H1 (cell line): ENCODE results near the gene WWC2. TPM values are rescaled to one million over a fixed set of nuclear protein-coding genes. Genes with fewer than 3 reads are reported as not detected.

Experiments used
- CTCF ChIA-PET: fragments of 300-600 bp; sonication (Branson Sonifier 250); formaldehyde crosslinking; loops from one replicate; lab custom pipeline; 2021; ENCODE audit not compliant: partially characterized antibody; lab: Charles Lee
- POLR2A ChIA-PET: fragments of 300-600 bp; sonication (Branson Sonifier 250); formaldehyde crosslinking; loops from one replicate; lab custom pipeline; 2021; ENCODE audit warnings: inconsistent platforms; ENCODE audit not compliant: partially characterized antibody; lab: Charles Lee
- DNase-seq, 2 experiments: peaks; one replicate each; pipeline versions ENCODE4 v3.0.0 to v3.0.0-alpha.2; 2010 to 2022; ENCODE audit warnings: low spot score in 2 of 2, low read depth in 1 of 2, mixed read lengths in 1 of 2
- FAIRE-seq: peaks from 2 replicates; lab custom pipeline; 2011; peaks lifted over from hg19 to GRCh38; lab: Jason Lieb, UNC
- H2AFZ ChIP-seq: 2 replicates; pipeline ENCODE4 v1.8.1; 2012; ENCODE audit warnings: low read length, inconsistent platforms
- H2AK5ac ChIP-seq: 2 replicates; pipeline ENCODE4 v1.6.1; 2013; ENCODE audit warnings: low read depth, low read length
- H2BK120ac ChIP-seq: replicated peaks from 2 replicates; pipeline ENCODE3; 2013; ENCODE audit warnings: low read depth, low read length, inconsistent platforms
- H2BK12ac ChIP-seq: 2 replicates; pipeline ENCODE4 v1.6.1; 2013; ENCODE audit warnings: low read depth, low read length
- H2BK15ac ChIP-seq: 2 replicates; pipeline ENCODE4 v1.6.1; 2013; ENCODE audit warnings: low read length
- H2BK20ac ChIP-seq: 2 replicates; pipeline ENCODE4 v1.6.1; 2013; ENCODE audit warnings: low read length
- H2BK5ac ChIP-seq: 2 replicates; pipeline ENCODE4 v1.6.1; 2013; ENCODE audit warnings: low read depth, low read length
- H3K14ac ChIP-seq: 2 replicates; pipeline ENCODE4 v1.6.1; 2013; ENCODE audit warnings: inconsistent platforms; ENCODE audit not compliant: insufficient read length
- H3K18ac ChIP-seq: 2 replicates; pipeline ENCODE4 v1.6.1; 2013; ENCODE audit warnings: low read length; ENCODE audit errors: extremely low read depth
- H3K23ac ChIP-seq: 2 replicates; pipeline ENCODE4 v1.6.1; 2013; ENCODE audit warnings: inconsistent platforms; ENCODE audit not compliant: insufficient read length
- H3K23me2 ChIP-seq: 2 replicates; pipeline ENCODE4 v1.6.1; 2013; ENCODE audit warnings: low read depth, low read length
- H3K27ac ChIP-seq: 2 replicates; pipeline ENCODE4 v1.6.1; 2011; ENCODE audit warnings: low read depth, low read length, inconsistent platforms
- H3K27me3 ChIP-seq, 4 experiments: replicated peaks in 1 of 4; 1 replicate in 1 of 4; 2 replicates in 3 of 4; pipeline versions ENCODE4 v1.6.1 to v1.8.1; 2011 to 2013; ENCODE audit warnings: low read length in 3 of 4, mild to moderate bottlenecking in 3 of 4, inconsistent platforms in 2 of 4, mixed read lengths in 2 of 4, moderate library complexity in 1 of 4; ENCODE audit not compliant: control insufficient read depth in 3 of 4, insufficient read depth in 3 of 4; ENCODE audit errors: extremely low read depth in 1 of 4
- H3K36me3 ChIP-seq, 4 experiments: 2 replicates each; pipeline versions ENCODE4 v1.6.1 to v1.8.1; 2011 to 2013; ENCODE audit warnings: mild to moderate bottlenecking in 4 of 4, low read length in 3 of 4, moderate library complexity in 2 of 4, control low read depth in 1 of 4, inconsistent platforms in 1 of 4; ENCODE audit not compliant: insufficient read depth in 4 of 4, control insufficient read depth in 2 of 4
- H3K4ac ChIP-seq: replicated peaks from 2 replicates; pipeline ENCODE3; 2013; ENCODE audit warnings: low read length, low read depth, mixed read lengths, inconsistent platforms; ENCODE audit not compliant: insufficient read length
- H3K4me1 ChIP-seq, 4 experiments: replicated peaks in 1 of 4; 1 replicate in 1 of 4; 2 replicates in 3 of 4; pipeline versions ENCODE4 v1.6.1 to v1.8.1; 2011 to 2013; ENCODE audit warnings: low read length in 3 of 4, inconsistent platforms in 2 of 4, mixed read lengths in 1 of 4; ENCODE audit not compliant: insufficient read depth in 4 of 4, control insufficient read depth in 3 of 4
- H3K4me2 ChIP-seq, 2 experiments: 2 replicates each; pipeline versions ENCODE4 v1.6.1 to v1.8.1; 2011 to 2013; ENCODE audit warnings: low read depth in 2 of 2, low read length in 2 of 2, control low read depth in 1 of 2, inconsistent platforms in 1 of 2, mild to moderate bottlenecking in 1 of 2; ENCODE audit not compliant: insufficient read depth in 1 of 2
- H3K4me3 ChIP-seq, 4 experiments: fragments of 200-600, 300-600 bp in 1 of 4; sonication (generic), shearing (Covaris generic), sonication (Bioruptor Twin) in 1 of 4; 2 replicates each; pipeline versions ENCODE4 v1.5.1 to v1.8.1; 2011 to 2016; ENCODE audit warnings: low read length in 4 of 4, low read depth in 3 of 4, control low read depth in 2 of 4, inconsistent platforms in 2 of 4, mild to moderate bottlenecking in 2 of 4, mixed read lengths in 1 of 4, moderate library complexity in 1 of 4; ENCODE audit not compliant: insufficient read depth in 2 of 4; ENCODE audit errors: extremely low read depth in 1 of 4
- H3K56ac ChIP-seq: replicated peaks from 2 replicates; pipeline ENCODE3; 2013; ENCODE audit warnings: low read depth, mild to moderate bottlenecking, mixed read lengths, low read length, inconsistent platforms; ENCODE audit not compliant: insufficient read length
- H3K79me1 ChIP-seq: 2 replicates; pipeline ENCODE4 v1.6.1; 2013; ENCODE audit warnings: low read depth, low read length, control low read depth
- H3K79me2 ChIP-seq, 2 experiments: 2 replicates each; pipeline versions ENCODE4 v1.6.1 to v1.8.1; 2012 to 2013; ENCODE audit warnings: low read length in 2 of 2, mild to moderate bottlenecking in 2 of 2, inconsistent platforms in 1 of 2; ENCODE audit not compliant: insufficient read depth in 2 of 2, control insufficient read depth in 1 of 2
- H3K9ac ChIP-seq, 4 experiments: replicated peaks in 1 of 4; 1 replicate in 1 of 4; 2 replicates in 3 of 4; pipeline versions ENCODE4 v1.6.1 to v1.8.1; 2011 to 2013; ENCODE audit warnings: low read depth in 3 of 4, low read length in 3 of 4, control low read depth in 2 of 4, mild to moderate bottlenecking in 2 of 4, moderate library complexity in 2 of 4, inconsistent platforms in 1 of 4; ENCODE audit errors: extremely low read depth in 1 of 4
- H3K9me3 ChIP-seq, 2 experiments: 2 replicates each; pipeline versions ENCODE4 v1.6.1 to v1.8.1; 2012 to 2013; ENCODE audit warnings: mild to moderate bottlenecking in 2 of 2, moderate library complexity in 2 of 2, control low read depth in 1 of 2, inconsistent platforms in 1 of 2, low read depth in 1 of 2, low read length in 1 of 2, mixed read lengths in 1 of 2; ENCODE audit not compliant: insufficient read depth in 2 of 2
- H4K20me1 ChIP-seq, 2 experiments: replicated peaks in 1 of 2; 2 replicates each; pipeline versions ENCODE3 to v1.8.1; 2011 to 2013; ENCODE audit warnings: inconsistent platforms in 2 of 2, low read length in 2 of 2, mild to moderate bottlenecking in 1 of 2; ENCODE audit not compliant: insufficient read depth in 2 of 2, control insufficient read depth in 1 of 2
- H4K5ac ChIP-seq: 2 replicates; pipeline ENCODE4 v1.6.1; 2013; ENCODE audit warnings: low read length, low read depth, mixed read lengths, inconsistent platforms; ENCODE audit not compliant: insufficient read length
- H4K8ac ChIP-seq: 2 replicates; pipeline ENCODE4 v1.8.0; 2013; ENCODE audit warnings: mild to moderate bottlenecking, moderate library complexity, low read length, inconsistent platforms; ENCODE audit not compliant: insufficient read depth; ENCODE audit errors: extremely low read depth
- H4K91ac ChIP-seq: replicated peaks from 2 replicates; pipeline ENCODE3; 2013; ENCODE audit warnings: low read length, mixed read lengths, inconsistent platforms; ENCODE audit not compliant: insufficient read length
- BCL11A ChIP-seq, 2 experiments: IDR thresholded peaks; one replicate each; pipeline ENCODE4 v1.6.1; 2011; ENCODE audit warnings: low read depth in 2 of 2, low read length in 2 of 2, mild to moderate bottlenecking in 2 of 2
- CHD1 ChIP-seq: IDR thresholded peaks from 2 replicates; pipeline ENCODE4 v1.6.1; 2012; ENCODE audit warnings: low read depth, low read length, improper control_type of control experiment
- EGR1 ChIP-seq: IDR thresholded peaks from 2 replicates; pipeline ENCODE4 v1.6.1; 2011; ENCODE audit warnings: low read depth, low read length, borderline replicate concordance
- MAFK ChIP-seq: IDR thresholded peaks from 2 replicates; pipeline ENCODE4 v1.6.1; 2012; ENCODE audit warnings: low read depth, mild to moderate bottlenecking, improper control_type of control experiment, low read length
- RFX5 ChIP-seq: IDR thresholded peaks from 2 replicates; pipeline ENCODE4 v1.6.1; 2011; ENCODE audit warnings: low read depth, low read length, improper control_type of control experiment, borderline replicate concordance
- SIN3A ChIP-seq, 2 experiments: IDR thresholded peaks in 1 of 2; conservative IDR thresholded peaks in 1 of 2; 2 replicates each; pipeline ENCODE4 v1.6.1; 2011 to 2012; ENCODE audit warnings: low read length in 2 of 2, improper control_type of control experiment in 1 of 2, low read depth in 1 of 2, mild to moderate bottlenecking in 1 of 2
- TCF12 ChIP-seq: IDR thresholded peaks from 2 replicates; pipeline ENCODE4 v1.6.1; 2011; ENCODE audit warnings: low read depth, mild to moderate bottlenecking, low read length
- WGBS, 2 experiments: shearing (Covaris generic) in 1 of 2; methylation state at CpG; one replicate each; pipeline versions ENCODE4 v1.1.6 to v1.1.7; 2013 to 2015; ENCODE audit warnings: low lambda C conversion rate in 2 of 2, mixed read lengths in 2 of 2, inconsistent platforms in 1 of 2, low coverage in 1 of 2, missing lambda C conversion rate in 1 of 2; ENCODE audit not compliant: insufficient replicate concordance in 2 of 2, insufficient coverage in 1 of 2, insufficient read length in 1 of 2; ENCODE audit errors: extremely low coverage in 1 of 2, missing lambda C conversion rate in 1 of 2; 5-methylcytosine and 5-hydroxymethylcytosine counted together
- polyA plus RNA-seq, 7 experiments: library from polyadenylated mRNA; depleted of rRNA in 3 of 7; stranded (reverse) in 5 of 7; unstranded in 2 of 7; fragments of >200 nt in 5 of 7; fragments of 200-250 nt in 2 of 7; gene quantifications; 1 replicate in 5 of 7; 2 replicates in 1 of 7; 4 replicates in 1 of 7; pipeline versions ENCODE4 v1.2.1 to v1.2.3, GENCODE V29; 2011 to 2013; ENCODE audit warnings: missing spikeins in 2 of 7, mixed read lengths in 2 of 7
- total RNA-seq: library from RNA; stranded (reverse); fragmentation: NEBNext Ultra II Directional; extraction: Animal tissue kit (Norgen Biotek cat#: 25700); gene quantifications from 2 replicates; pipeline ENCODE4 v1.2.1, GENCODE V29; 2021

The WWC2 gene
- total and polyA plus RNA-seq, 2 of the 8 experiments (the other 6 are each of a cell fraction or from before 2014, with no cell fraction given): 17.6 to 135 TPM

- Histone ChIP-seq H3K4me1 (peaks cover 0 to 4% (median under 1%) of the 10 kb centered on the region in 4 experiments; a peak in 2 of 7 replicates), H2BK20ac (no peak overlapping the region), H4K20me1 (peaks cover 11 to 17% of the 10 kb centered on the region in 2 experiments), H2AK5ac (no peak overlapping the region), H3K4me3 (no peak overlapping the region), H3K4ac (no peak overlapping the region), H3K9ac (no peak overlapping the region), H3K23me2 (no peaks in the 10 kb centered on the region), H3K23ac (no peak overlapping the region), H3K27me3 (no peaks in the 10 kb centered on the region), H2BK12ac (no peak overlapping the region), H3K18ac (no peak overlapping the region), H3K79me2 (peaks cover 12 to 97% of the 10 kb centered on the region in 2 experiments), H4K5ac (no peak overlapping the region), H2BK5ac (no peak overlapping the region), H4K8ac (no peak overlapping the region), H2BK120ac (no peak overlapping the region), H2BK15ac (no peak overlapping the region), H3K9me3 (no peaks in the 10 kb centered on the region), H3K36me3 (no peaks in the 10 kb centered on the region), H2AFZ (no peak overlapping the region), H3K27ac (no peak overlapping the region), H3K14ac (no peak overlapping the region), H3K79me1 (no peaks in the 10 kb centered on the region), H4K91ac (no peak overlapping the region), H3K56ac (no peak overlapping the region), H3K4me2 (no peak overlapping the region)
- DNase-seq (no peak), FAIRE-seq (no peak)
- 75% methylated on average over 1 of the region's 2 CpGs; no CpG with 5 or more reads in 1 of the 2 experiments for WGBS, 2 experiments
- CTCF ChIA-PET: no interaction called here
- POLR2A ChIA-PET: interaction anchor here (0.8 to 1.6 kb wide), 2 partner anchors 33 to 49 kb away, joined by 3 read pairs; partner anchors contain the start of gene WWC2
- TF ChIP-seq EGR1 (no peak), BCL11A (IDR thresholded peaks at IDR 0.05; ENCODE audit: low read depth in 2 of 2, low read length in 2 of 2) (no peak), MAFK (no peak), CHD1 (no peak), TCF12 (no peak), SIN3A (conservative IDR thresholded peaks at IDR 0.05 in 1 of 2, IDR thresholded peaks at IDR 0.05 in 1 of 2; ENCODE audit: low read depth in 1 of 2, low read length in 2 of 2) (no peak), RFX5 (no peak)
These were observed 33.0 kb downstream of the WWC2 start for GRCh38 chr4:183132081-183132480.
